Mononuclear cell (primary cell): ENCODE measurements around the gene MYPN. TPM values are rescaled to one million over a fixed set of nuclear protein-coding genes. Genes with fewer than 3 reads are reported as not detected.

Experiments
- H3K27me3 ChIP-seq: 2 replicates; pipeline ENCODE4 v1.6.0; 2011; ENCODE audit warnings: low read length, control low read depth; ENCODE audit not compliant: insufficient read depth
- H3K4me1 ChIP-seq: 2 replicates; pipeline ENCODE4 v1.5.1; 2011; ENCODE audit warnings: mild to moderate bottlenecking, low read length, control low read depth; ENCODE audit not compliant: insufficient read depth
- H3K4me3 ChIP-seq: 2 replicates; pipeline ENCODE4 v1.5.1; 2011; ENCODE audit warnings: mild to moderate bottlenecking, low read length, moderate library complexity
- H3K9me3 ChIP-seq: 2 replicates; pipeline ENCODE4 v1.5.1; 2011; ENCODE audit warnings: low read depth, mild to moderate bottlenecking, control low read depth, low read length
- total RNA-seq: library from RNA; depleted of rRNA; stranded (reverse); fragments of >200 nt; gene quantifications from one replicate; pipeline ENCODE4 v1.2.3, GENCODE V29; 2012

Gene MYPN
- total RNA-seq, 1 donor = not detected

GRCh38 chr10:68106656-68107055 is 2.6 kb upstream of the MYPN start:
- H3K27me3 ChIP-seq = no peaks in the 10 kb centered on the region
- H3K9me3 ChIP-seq = no peaks in the 10 kb centered on the region
- H3K4me1 ChIP-seq = no peaks in the 10 kb centered on the region
- no peak overlapping the region for H3K4me3 ChIP-seq

- no peaks in the 10 kb centered on the region for H3K9me3 ChIP-seq
- no peaks in the 10 kb centered on the region for H3K4me1 ChIP-seq
Measured at GRCh38 chr10:68107651-68108050, 1.6 kb upstream of the MYPN start.

GRCh38 chr10:68108051-68108450 is 1.2 kb upstream of the MYPN start:
- H3K27me3 ChIP-seq = no peaks in the 10 kb centered on the region
- H3K4me1 ChIP-seq = no peaks in the 10 kb centered on the region
- H3K4me3 ChIP-seq = no peak overlapping the region
- no peaks in the 10 kb centered on the region for H3K9me3 ChIP-seq

More at GRCh38 chr10:68107651-68108050, 1.6 kb upstream of the MYPN start:
- H3K27me3 ChIP-seq = no peaks in the 10 kb centered on the region
- H3K4me3 ChIP-seq = no peak overlapping the region

GRCh38 chr10:68108653-68109052 is 635 bp upstream of the MYPN start:
- H3K4me1 ChIP-seq = no peaks in the 10 kb centered on the region
- no peak overlapping the region for H3K4me3 ChIP-seq
- H3K27me3 ChIP-seq = no peaks in the 10 kb centered on the region
- H3K9me3 ChIP-seq = no peaks in the 10 kb centered on the region

GRCh38 chr10:68110027-68110426 is 739 bp downstream of the MYPN start:
- H3K4me1 ChIP-seq = no peaks in the 10 kb centered on the region
- no peaks in the 10 kb centered on the region for H3K9me3 ChIP-seq
- no peak overlapping the region for H3K4me3 ChIP-seq
- no peaks in the 10 kb centered on the region for H3K27me3 ChIP-seq

- no peaks in the 10 kb centered on the region for H3K4me1 ChIP-seq
- H3K4me3 ChIP-seq = no peak overlapping the region
- H3K27me3 ChIP-seq = no peaks in the 10 kb centered on the region
- H3K9me3 ChIP-seq = no peaks in the 10 kb centered on the region
Measured at GRCh38 chr10:68111584-68111983, 2.3 kb downstream of the MYPN start.

GRCh38 chr10:68112837-68113236 is 3.5 kb downstream of the MYPN start:
- Histone ChIP-seq H3K4me1 (no peaks in the 10 kb centered on the region), H3K27me3 (no peaks in the 10 kb centered on the region), H3K4me3 (no peak overlapping the region), H3K9me3 (no peaks in the 10 kb centered on the region)

- H3K9me3 ChIP-seq = no peaks in the 10 kb centered on the region
- no peaks in the 10 kb centered on the region for H3K27me3 ChIP-seq
- no peaks in the 10 kb centered on the region for H3K4me1 ChIP-seq
- H3K4me3 ChIP-seq = no peak overlapping the region
Measured at GRCh38 chr10:68118657-68119056, 9.4 kb downstream of the MYPN start.

- H3K4me1 ChIP-seq = no peaks in the 10 kb centered on the region
- H3K27me3 ChIP-seq = no peaks in the 10 kb centered on the region
- no peak overlapping the region for H3K4me3 ChIP-seq
- no peaks in the 10 kb centered on the region for H3K9me3 ChIP-seq
Measured at GRCh38 chr10:68121020-68121743, 11.9 kb downstream of the MYPN start.

- H3K4me1 ChIP-seq = no peaks in the 10 kb centered on the region
- H3K27me3 ChIP-seq = no peaks in the 10 kb centered on the region
- H3K9me3 ChIP-seq = no peaks in the 10 kb centered on the region
- no peak overlapping the region for H3K4me3 ChIP-seq
Measured at GRCh38 chr10:68121852-68122251, 12.6 kb downstream of the MYPN start.

GRCh38 chr10:68124718-68125117 is 15.4 kb downstream of the MYPN start:
- no peak overlapping the region for H3K4me3 ChIP-seq
- H3K27me3 ChIP-seq = no peaks in the 10 kb centered on the region
- no peaks in the 10 kb centered on the region for H3K9me3 ChIP-seq
- no peaks in the 10 kb centered on the region for H3K4me1 ChIP-seq

- Histone ChIP-seq H3K4me3 (no peak overlapping the region), H3K27me3 (no peaks in the 10 kb centered on the region), H3K4me1 (no peaks in the 10 kb centered on the region), H3K9me3 (no peaks in the 10 kb centered on the region)
Measured at GRCh38 chr10:68125772-68126171, 16.5 kb downstream of the MYPN start.

- Histone ChIP-seq H3K27me3 (no peaks in the 10 kb centered on the region), H3K4me1 (no peaks in the 10 kb centered on the region), H3K9me3 (no peaks in the 10 kb centered on the region), H3K4me3 (no peak overlapping the region)
Measured at GRCh38 chr10:68128015-68128414, 18.7 kb downstream of the MYPN start.

- H3K4me1 ChIP-seq = no peaks in the 10 kb centered on the region
Measured at GRCh38 chr10:68132391-68132790, 23.1 kb downstream of the MYPN start.

GRCh38 chr10:68133523-68133922 is 24.2 kb downstream of the MYPN start:
- H3K9me3 ChIP-seq = no peaks in the 10 kb centered on the region
- no peaks in the 10 kb centered on the region for H3K27me3 ChIP-seq
- no peaks in the 10 kb centered on the region for H3K4me1 ChIP-seq
- no peak overlapping the region for H3K4me3 ChIP-seq

More at GRCh38 chr10:68132391-68132790, 23.1 kb downstream of the MYPN start:
- H3K9me3 ChIP-seq = no peaks in the 10 kb centered on the region
- no peak overlapping the region for H3K4me3 ChIP-seq
- no peaks in the 10 kb centered on the region for H3K27me3 ChIP-seq

GRCh38 chr10:68135362-68135761 is 26.1 kb downstream of the MYPN start:
- no peaks in the 10 kb centered on the region for H3K27me3 ChIP-seq
- no peak overlapping the region for H3K4me3 ChIP-seq

More at GRCh38 chr10:68135362-68135761, 26.1 kb downstream of the MYPN start:
- H3K9me3 ChIP-seq = no peaks in the 10 kb centered on the region
- H3K4me1 ChIP-seq = no peaks in the 10 kb centered on the region
